Right cardiac atrium (tissue), 5 donors: ENCODE results near the gene APOL4. TPM values are rescaled to one million over a fixed set of nuclear protein-coding genes. Genes with fewer than 3 reads are reported as not detected.
"Not testable (repeated sequence)": the region's sequence is repeated elsewhere in the genome, so short reads cannot be mapped to it uniquely, and the experiment has no call there.

ENCODE experiments used
- ATAC-seq, 2 donors: fragments of 200-7000 bp; cut with Tn5 transposase; one replicate each; pipeline versions ENCODE4 v1.8.0 to v1.9.1; 2020; ENCODE audit warnings: moderate library complexity in 2 of 2, mild to moderate bottlenecking in 1 of 2
- DNase-seq, 3 donors: peaks; one replicate each; pipeline ENCODE4 v3.0.0-alpha.2; 2020
- H3K27ac ChIP-seq: one replicate; pipeline ENCODE4 v1.5.1; 2013; ENCODE audit warnings: mild to moderate bottlenecking, low read length, control low read depth, moderate library complexity
- H3K27me3 ChIP-seq: one replicate; pipeline ENCODE4 v1.6.1; 2013; ENCODE audit not compliant: control insufficient read depth, insufficient read depth
- H3K4me1 ChIP-seq: one replicate; pipeline ENCODE4 v1.6.1; 2013; ENCODE audit warnings: low read length; ENCODE audit not compliant: control insufficient read depth, insufficient read depth
- H3K4me3 ChIP-seq: one replicate; pipeline ENCODE4 v1.5.1; 2013; ENCODE audit warnings: low read length, control low read depth
- H3K9me3 ChIP-seq: one replicate; pipeline ENCODE4 v1.6.1; 2013; ENCODE audit warnings: low read length; ENCODE audit not compliant: control insufficient read depth
- WGBS: extraction: QIAGEN DNeasy Blood & Tissue Kit; methylation state at CpG from one replicate; pipeline ENCODE4 v1.1.7; 2013; 5-methylcytosine and 5-hydroxymethylcytosine counted together
- intact Hi-C, 4 donors: fragments of 100-400 bp; cut with DNase I; formaldehyde crosslinking; loops; one replicate each; pipeline versions ENCODE4 v1.11.0 to v1.14.0; 2022 to 2023
- polyA plus RNA-seq: library from polyadenylated mRNA; stranded (reverse); fragments of 200-250 nt; gene quantifications from one replicate; pipeline ENCODE4 v1.2.3, GENCODE V29; 2013
- total RNA-seq, 4 donors: library from RNA; stranded (reverse); fragmentation: NEBNext Ultra II Directional; extraction: Animal tissue kit (Norgen Biotek cat#: 25700); gene quantifications; one replicate each; pipeline ENCODE4 v1.2.1, GENCODE V29; 2021
- donor health status: healthy with polysubstance abuse.
- donor health status: DM: no; HTN: yes; CAD: no.
- donor health status: DM: no; HTN: no; CAD: no.
- donor health status: DM: no; HTN: yes; CAD: no; lungs with severe emphysema.
- donor health status: DM: yes; HTN: yes; CAD: no.

The APOL4 gene
- total and polyA plus RNA-seq, 5 donors: 3.1 to 7.4 (median 5.5) TPM; not detected in 1

- H3K9me3 ChIP-seq: no peaks in the 10 kb centered on the region
- intact Hi-C loops: no loop called here
- H3K27me3 ChIP-seq: no peaks in the 10 kb centered on the region
- 48% methylated on average over 9 of the region's 9 CpGs for WGBS
- DNase-seq: peak in 1 of 3 donors; percentile 46
- H3K27ac ChIP-seq: peak overlapping the region; percentile 39
- ATAC-seq: peak; percentile 11 to 67
- peaks cover 3% of the 10 kb centered on the region for H3K4me1 ChIP-seq
- H3K4me3 ChIP-seq: no peak overlapping the region
Measured at GRCh38 chr22:36220451-36220921, 18.9 kb upstream of the APOL4 start.

GRCh38 chr22:36218648-36219193 lies 17.1 kb upstream of the APOL4 start:
- intact Hi-C loops: no loop called here
- Histone ChIP-seq H3K4me3 (no peak overlapping the region), H3K4me1 (peaks cover 3% of the 10 kb centered on the region), H3K9me3 (no peaks in the 10 kb centered on the region), H3K27ac (no peak overlapping the region), H3K27me3 (no peaks in the 10 kb centered on the region)
- ATAC-seq (no peak), DNase-seq (no peak)
- WGBS: 86% methylated on average over 7 of the region's 7 CpGs

GRCh38 chr22:36215981-36216380 lies 14.4 kb upstream of the APOL4 start:
- 46% methylated on average over 2 of the region's 2 CpGs for WGBS
- no peak for ATAC-seq
- Histone ChIP-seq H3K9me3 (no peaks in the 10 kb centered on the region), H3K27me3 (no peaks in the 10 kb centered on the region), H3K4me1 (peaks cover 3% of the 10 kb centered on the region), H3K4me3 (no peak overlapping the region), H3K27ac (no peak overlapping the region)
- DNase-seq: no peak
- intact Hi-C loops: no loop called here

- Histone ChIP-seq H3K27me3 (no peaks in the 10 kb centered on the region), H3K4me3 (no peak overlapping the region), H3K9me3 (no peaks in the 10 kb centered on the region), H3K4me1 (no peaks in the 10 kb centered on the region), H3K27ac (no peak overlapping the region)
- WGBS: 78% methylated on average over 4 of the region's 4 CpGs
- intact Hi-C loops: no loop called here
- no peak for DNase-seq
- no peak for ATAC-seq
Measured at GRCh38 chr22:36213586-36213985, 12.0 kb upstream of the APOL4 start.

GRCh38 chr22:36212901-36213300 lies 11.3 kb upstream of the APOL4 start:
- ATAC-seq (no peak), DNase-seq (no peak)
- Histone ChIP-seq H3K27ac (no peak overlapping the region), H3K27me3 (no peaks in the 10 kb centered on the region), H3K4me3 (no peak overlapping the region), H3K4me1 (no peaks in the 10 kb centered on the region), H3K9me3 (no peaks in the 10 kb centered on the region)
- intact Hi-C loops: no loop called here

- H3K9me3 ChIP-seq: no peaks in the 10 kb centered on the region
- ATAC-seq: peak; percentile 58 to 67
- intact Hi-C loops: no loop called here
- no peak overlapping the region for H3K27ac ChIP-seq
- WGBS: 54% methylated on average over 4 of the region's 4 CpGs
- H3K27me3 ChIP-seq: no peaks in the 10 kb centered on the region
- no peaks in the 10 kb centered on the region for H3K4me1 ChIP-seq
- H3K4me3 ChIP-seq: no peak overlapping the region
- DNase-seq: no peak
Measured at GRCh38 chr22:36211237-36211861, 9.7 kb upstream of the APOL4 start.

- Histone ChIP-seq H3K4me1 (no peaks in the 10 kb centered on the region), H3K27me3 (no peaks in the 10 kb centered on the region), H3K27ac (no peak overlapping the region), H3K9me3 (no peaks in the 10 kb centered on the region), H3K4me3 (no peak overlapping the region)
- ATAC-seq (no peak), DNase-seq (no peak)
- 78% methylated on average over 3 of the region's 3 CpGs for WGBS
- intact Hi-C loops: no loop called here
Measured at GRCh38 chr22:36210224-36210623, 8.6 kb upstream of the APOL4 start.

- WGBS: 83% methylated on average over 5 of the region's 5 CpGs
- H3K27ac ChIP-seq, intact Hi-C loops, H3K4me1 ChIP-seq, H3K4me3 ChIP-seq, DNase-seq, ATAC-seq, H3K9me3 ChIP-seq, H3K27me3 ChIP-seq: not testable (repeated sequence)
Measured at GRCh38 chr22:36209488-36209908, 7.9 kb upstream of the APOL4 start.

- DNase-seq (no peak), ATAC-seq (no peak)
- Histone ChIP-seq H3K27ac (no peak overlapping the region), H3K4me3 (no peak overlapping the region), H3K4me1 (no peaks in the 10 kb centered on the region), H3K9me3 (no peaks in the 10 kb centered on the region), H3K27me3 (no peaks in the 10 kb centered on the region)
- intact Hi-C loops: no loop called here
- 95% methylated on average over 1 of the region's 1 CpG for WGBS
Measured at GRCh38 chr22:36208914-36209313, 7.3 kb upstream of the APOL4 start.

GRCh38 chr22:36208162-36208765 lies 6.7 kb upstream of the APOL4 start:
- DNase-seq: no peak
- intact Hi-C loops: no loop called here
- Histone ChIP-seq H3K27me3 (no peaks in the 10 kb centered on the region), H3K27ac (no peak overlapping the region), H3K4me3 (no peak overlapping the region), H3K4me1 (no peaks in the 10 kb centered on the region), H3K9me3 (no peaks in the 10 kb centered on the region)
- 25% methylated on average over 1 of the region's 1 CpG for WGBS
- ATAC-seq: no peak

- intact Hi-C loops: no loop called here
- no peak overlapping the region for H3K4me3 ChIP-seq
- no peak overlapping the region for H3K27ac ChIP-seq
- H3K27me3 ChIP-seq: no peaks in the 10 kb centered on the region
- peaks cover 6% of the 10 kb centered on the region for H3K4me1 ChIP-seq
- WGBS: 86% methylated on average over 1 of the region's 1 CpG
- H3K9me3 ChIP-seq: no peaks in the 10 kb centered on the region
- ATAC-seq (no peak), DNase-seq (no peak)
Measured at GRCh38 chr22:36206255-36206654, 4.6 kb upstream of the APOL4 start.
